ENCODE results near the gene PRDM7.
"Not testable (repeated sequence)": the region's sequence is repeated elsewhere in the genome, so short reads cannot be mapped to it uniquely, and the experiment has no call there.

The PRDM7 gene

DNA sequence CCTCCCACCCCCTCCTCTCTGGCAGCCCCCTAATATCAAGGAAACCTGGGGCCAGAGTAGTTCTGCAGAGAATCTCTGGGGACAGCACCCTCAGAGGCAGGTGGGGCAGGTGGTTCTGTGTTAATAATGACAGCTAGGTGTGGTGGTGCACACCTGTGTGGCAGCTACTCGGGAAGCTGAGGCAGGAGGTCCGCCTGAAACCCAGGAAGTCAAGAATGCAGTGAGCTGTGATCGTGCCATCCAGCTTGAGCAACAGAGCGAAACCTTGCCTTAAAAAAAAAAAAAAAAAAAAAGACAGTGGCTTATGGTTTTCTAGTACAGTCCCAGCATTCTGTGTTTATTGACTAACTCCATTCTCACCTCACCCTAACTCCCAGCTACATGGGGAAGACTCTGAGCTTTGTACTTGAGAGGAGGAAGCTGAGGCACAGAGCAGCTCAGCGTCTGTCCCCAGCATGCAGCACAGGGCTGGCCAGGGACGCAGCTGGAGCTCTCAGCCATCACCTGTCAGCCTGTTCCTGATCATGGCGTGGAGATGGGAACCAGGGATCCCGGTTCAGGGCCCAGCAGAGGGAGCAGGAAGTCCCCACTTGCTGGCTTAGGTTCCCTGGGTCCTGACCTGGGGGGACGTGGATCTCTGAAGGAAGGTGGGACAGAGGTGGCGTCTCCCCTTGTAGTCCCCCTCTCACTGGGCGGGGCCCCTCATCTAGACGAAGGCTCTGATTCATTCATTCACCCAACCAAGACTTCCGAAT lies 64.0 kb downstream of the PRDM7 start:
- DNase-seq (ENCODE audit: low read depth in 2 of 2) = no peak

DNA sequence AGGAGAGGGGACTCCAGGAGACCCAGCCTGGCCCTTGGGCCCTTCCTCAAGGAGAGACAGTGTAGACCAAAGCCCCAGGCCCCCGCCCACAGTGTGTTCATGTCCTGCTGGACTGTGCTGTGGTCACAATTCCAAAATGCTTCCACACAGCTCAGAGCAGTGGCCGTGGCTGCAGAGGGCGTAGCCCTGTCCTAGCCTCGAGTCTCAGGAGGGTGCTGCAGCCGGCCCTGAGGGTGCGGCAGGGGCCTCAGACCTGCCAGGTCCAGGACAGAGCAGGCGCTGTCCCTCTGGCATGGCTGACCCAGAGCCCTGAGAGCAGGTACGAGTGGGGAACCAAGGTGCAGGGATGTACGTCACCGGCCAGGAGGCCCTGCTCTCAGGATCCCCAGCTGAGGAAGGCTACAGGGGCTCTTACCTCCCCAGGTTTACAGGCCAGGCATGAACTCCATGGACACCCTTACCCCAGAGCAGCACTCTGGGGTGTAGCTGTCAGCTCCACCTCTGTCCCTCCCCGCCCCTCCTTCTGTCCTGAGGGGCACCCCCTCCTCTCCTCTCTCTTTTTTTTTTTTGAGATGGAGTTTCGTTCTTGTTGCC lies 65.1 kb downstream of the PRDM7 start:
- DNase-seq (ENCODE audit: low read depth in 2 of 2) = no peak

DNA sequence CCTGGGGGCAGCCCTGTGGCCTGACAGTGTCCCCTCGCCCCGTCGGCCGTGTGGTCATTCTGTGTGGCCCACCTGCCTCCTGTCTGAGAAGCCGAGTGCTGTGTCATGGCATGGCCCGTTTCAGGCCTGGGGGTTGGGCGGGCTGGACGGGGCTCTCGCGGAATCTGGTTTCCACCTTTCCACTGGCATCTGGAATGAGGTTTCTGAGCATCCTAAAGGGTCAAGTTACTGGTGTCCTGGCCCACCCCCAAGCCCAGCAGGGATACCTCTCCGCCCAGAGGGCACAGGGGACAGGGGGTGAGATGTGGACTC lies 65.7 kb downstream of the PRDM7 start:
- DNase-seq (ENCODE audit: low read depth in 2 of 2) = no peak

DNA sequence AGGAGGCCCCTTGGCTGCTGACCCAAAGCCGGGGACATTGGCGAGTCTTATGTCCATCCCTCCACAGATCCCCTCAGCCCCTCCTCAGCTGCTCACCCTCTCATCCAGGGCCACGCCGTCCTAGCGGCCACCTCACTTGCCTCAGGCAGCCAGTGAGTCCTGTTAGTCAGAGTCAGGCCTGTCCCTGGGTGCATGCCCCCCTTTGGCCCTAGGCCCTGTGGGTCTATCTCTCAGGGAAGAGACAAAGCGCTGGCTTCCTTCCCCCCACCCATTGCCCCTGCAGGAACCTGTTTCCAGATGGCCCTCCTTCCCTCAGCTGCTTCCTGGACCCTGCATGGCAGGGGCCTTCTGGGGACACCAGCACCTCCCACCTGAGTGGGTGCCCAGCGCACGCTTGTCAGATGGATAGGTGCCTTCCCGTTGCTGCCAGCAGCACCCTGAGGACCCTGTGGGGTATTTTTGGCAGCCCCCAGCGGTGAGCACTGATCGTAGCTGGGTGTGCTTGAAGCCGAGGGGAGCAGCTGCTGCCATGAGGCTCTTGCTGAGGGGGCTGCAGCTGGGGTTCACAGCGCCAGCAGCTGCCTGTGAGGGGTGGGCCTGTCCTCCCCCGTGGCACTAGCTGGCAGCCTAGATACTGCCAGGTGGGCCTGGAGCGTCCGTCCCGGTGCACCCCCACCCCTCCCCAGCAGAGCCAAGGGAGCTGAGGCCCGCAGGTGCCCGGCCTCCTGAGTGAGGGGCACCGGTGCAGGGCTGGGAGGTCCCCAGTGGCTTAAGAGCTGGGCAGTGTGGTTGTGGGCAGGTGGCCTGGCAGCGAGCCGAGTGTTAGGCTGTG lies 66.2 kb downstream of the PRDM7 start:
- DNase-seq (ENCODE audit: low read depth in 2 of 2) = no peak

DNA sequence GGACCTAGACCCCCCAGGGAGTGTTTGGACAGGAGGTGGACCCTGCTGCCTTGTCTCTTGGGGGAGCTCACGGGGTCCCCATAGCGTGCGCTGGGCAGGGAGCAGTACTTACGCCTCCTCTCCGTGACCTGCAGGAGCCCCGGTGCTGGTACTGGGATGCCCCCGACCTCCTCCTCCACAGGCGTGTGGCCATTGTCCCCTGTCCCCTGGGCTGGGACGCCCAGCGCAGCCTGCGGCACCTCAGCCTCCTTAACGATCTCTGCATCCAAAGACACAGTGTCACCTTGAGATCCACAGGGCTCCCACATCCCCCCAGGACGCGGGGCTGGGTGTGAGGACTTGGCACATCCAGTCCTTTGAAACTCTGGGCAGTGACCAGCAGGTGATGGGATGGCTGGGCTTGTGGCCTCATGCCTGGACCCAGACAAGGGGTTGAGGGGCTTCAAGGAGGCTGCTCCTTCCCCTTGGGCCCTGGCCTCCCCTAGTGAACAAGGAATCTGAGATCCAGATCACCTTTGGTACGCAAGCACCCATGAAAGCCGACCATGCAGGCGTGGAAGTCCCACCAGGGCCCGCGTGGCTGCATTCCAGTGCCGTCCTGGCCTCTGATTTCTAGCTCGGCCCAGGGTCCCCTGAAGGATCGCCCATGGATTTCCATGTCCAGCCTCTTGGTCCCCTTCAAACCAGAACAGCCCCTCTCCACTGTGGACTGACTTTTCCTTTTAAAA lies 67.8 kb downstream of the PRDM7 start:
- DNase-seq (ENCODE audit: low read depth in 2 of 2) = no peak

DNA sequence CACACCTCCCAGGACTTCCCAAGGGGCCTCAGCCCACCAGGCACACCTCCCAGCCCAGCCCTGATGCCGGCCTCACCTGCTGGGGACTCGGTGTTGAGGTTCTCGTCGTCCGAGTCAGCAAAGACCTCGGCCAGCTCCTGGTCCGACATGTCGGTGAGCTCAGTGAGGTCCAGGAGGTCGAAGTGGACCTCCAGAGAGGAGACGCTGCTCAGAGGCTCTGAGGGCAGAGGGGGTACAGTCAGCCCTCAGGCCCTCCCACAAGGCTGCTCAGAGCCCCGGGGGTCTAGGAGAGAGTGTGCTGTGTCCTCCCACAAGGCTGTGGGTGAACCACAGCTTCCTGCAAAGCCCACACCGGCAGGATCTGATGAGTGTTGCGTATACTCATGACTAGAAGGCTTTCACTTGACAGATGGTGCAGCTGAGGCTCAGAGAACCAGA lies 68.4 kb downstream of the PRDM7 start:
- peak; percentile 62 to 66 for DNase-seq (ENCODE audit: low read depth in 2 of 2)

DNA sequence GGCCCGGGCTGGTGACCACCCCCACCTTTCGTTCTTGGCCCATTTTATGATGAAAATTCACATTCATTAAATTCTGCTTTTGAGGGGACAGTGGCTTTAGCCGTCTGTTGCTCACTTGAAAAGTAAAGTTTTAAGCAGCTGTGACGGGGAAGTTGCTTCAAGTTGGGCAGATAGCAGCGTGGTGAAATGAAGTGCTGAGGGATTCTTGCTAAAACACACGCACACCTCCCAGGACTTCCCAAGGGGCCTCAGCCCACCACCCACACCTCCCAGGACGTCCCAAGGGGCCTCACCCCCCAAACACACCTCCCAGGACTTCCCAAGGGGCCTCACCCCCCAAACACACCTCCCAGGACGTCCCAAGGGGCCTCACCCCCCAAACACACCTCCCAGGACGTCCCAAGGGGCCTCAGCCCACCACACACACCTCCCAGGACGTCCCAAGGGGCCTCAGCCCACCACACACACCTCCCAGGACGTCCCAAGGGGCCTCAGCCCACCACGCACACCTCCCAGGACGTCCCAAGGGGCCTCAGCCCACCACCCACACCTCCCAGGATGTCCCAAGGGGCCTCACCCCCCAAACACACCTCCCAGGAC lies 69.4 kb downstream of the PRDM7 start:
- DNase-seq (ENCODE audit: low read depth in 2 of 2) = not testable (repeated sequence)

DNA sequence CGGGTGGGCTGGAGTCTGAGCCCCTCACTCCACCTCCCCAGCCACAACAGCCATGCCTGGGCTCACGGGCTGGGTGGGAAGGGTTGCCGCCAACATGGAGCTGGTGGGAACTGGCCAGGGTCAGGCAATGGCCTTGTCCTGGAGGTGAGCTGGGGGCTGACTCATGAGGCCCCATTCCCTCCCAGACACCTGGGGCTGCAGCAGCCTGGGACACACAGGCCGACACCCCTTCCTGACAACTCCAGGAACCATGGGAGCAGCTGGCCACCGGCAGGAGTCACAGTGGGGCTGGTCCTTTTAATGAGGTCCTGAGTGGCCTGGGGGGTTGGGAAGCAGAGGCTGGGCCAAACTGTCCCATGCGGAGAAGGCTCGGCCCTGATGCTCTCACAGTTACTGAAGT lies 70.1 kb downstream of the PRDM7 start:
- DNase-seq (ENCODE audit: low read depth in 2 of 2) = no peak
